Erythroblast (primary cell): Measurements from ENCODE around the gene FBXW7.

Experiments
- GATA1 ChIP-seq: IDR thresholded peaks from 2 replicates; pipeline ENCODE4 v1.6.1; 2011; ENCODE audit warnings: low read depth, mild to moderate bottlenecking, control low read depth, low read length, moderate library complexity
- POLR2A ChIP-seq: IDR thresholded peaks from 2 replicates; pipeline ENCODE4 v1.6.1; 2011; ENCODE audit warnings: mild to moderate bottlenecking, low read length

GRCh38 chr4:152480901-152481300 lies 55.0 kb downstream of the FBXW7 start:
- TF ChIP-seq POLR2A (no peak), GATA1 (no peak)
